UCSD-AML1 (cell line): ENCODE data around the gene FDXACB1.

Experiments
- DNase-seq: peaks from one replicate; lab custom pipeline; 2025; ENCODE audit not compliant: unreplicated experiment; lab: John Stamatoyannopoulos, UW

FDXACB1 gene

GRCh38 chr11:111846636-111847035 lies 32.3 kb downstream of the FDXACB1 start:
- DNase-seq = no peak

- DNase-seq = no peak
These were observed 32.9 kb downstream of the FDXACB1 start for GRCh38 chr11:111846063-111846462.

GRCh38 chr11:111845276-111846028 lies 33.5 kb downstream of the FDXACB1 start:
- DNase-seq = no peak

- DNase-seq = no peak
These were observed 35.3 kb downstream of the FDXACB1 start for GRCh38 chr11:111843661-111844060.

GRCh38 chr11:111841370-111842053 lies 37.5 kb downstream of the FDXACB1 start:
- DNase-seq = peak; percentile 72

- DNase-seq = no peak
These were observed 38.8 kb downstream of the FDXACB1 start for GRCh38 chr11:111840143-111840542.

GRCh38 chr11:111838054-111838453 lies 40.9 kb downstream of the FDXACB1 start:
- no peak for DNase-seq

GRCh38 chr11:111837366-111837891 lies 41.5 kb downstream of the FDXACB1 start:
- DNase-seq = no peak

- no peak for DNase-seq
These were observed 42.2 kb downstream of the FDXACB1 start for GRCh38 chr11:111836721-111837120.

- DNase-seq = no peak
These were observed 42.8 kb downstream of the FDXACB1 start for GRCh38 chr11:111836162-111836561.

- no peak for DNase-seq
These were observed 43.3 kb downstream of the FDXACB1 start for GRCh38 chr11:111835665-111836064.

- DNase-seq = no peak
These were observed 44.4 kb downstream of the FDXACB1 start for GRCh38 chr11:111834432-111835163.

GRCh38 chr11:111833524-111833923 lies 45.4 kb downstream of the FDXACB1 start:
- no peak for DNase-seq

GRCh38 chr11:111829185-111829968 lies 49.6 kb downstream of the FDXACB1 start:
- no peak for DNase-seq

- DNase-seq = no peak
These were observed 52.5 kb downstream of the FDXACB1 start for GRCh38 chr11:111826322-111826950.
